HG03175 (cell line): ENCODE results near the gene RPS6KA2.

Experiments used
- ATAC-seq: cut with Tn5 transposase; IDR thresholded peaks from one replicate; pipeline ENCODE4 v1.9.1; 2021; ENCODE audit warnings: mild to moderate bottlenecking, moderate library complexity; ENCODE audit not compliant: unreplicated experiment

RPS6KA2 gene

DNA sequence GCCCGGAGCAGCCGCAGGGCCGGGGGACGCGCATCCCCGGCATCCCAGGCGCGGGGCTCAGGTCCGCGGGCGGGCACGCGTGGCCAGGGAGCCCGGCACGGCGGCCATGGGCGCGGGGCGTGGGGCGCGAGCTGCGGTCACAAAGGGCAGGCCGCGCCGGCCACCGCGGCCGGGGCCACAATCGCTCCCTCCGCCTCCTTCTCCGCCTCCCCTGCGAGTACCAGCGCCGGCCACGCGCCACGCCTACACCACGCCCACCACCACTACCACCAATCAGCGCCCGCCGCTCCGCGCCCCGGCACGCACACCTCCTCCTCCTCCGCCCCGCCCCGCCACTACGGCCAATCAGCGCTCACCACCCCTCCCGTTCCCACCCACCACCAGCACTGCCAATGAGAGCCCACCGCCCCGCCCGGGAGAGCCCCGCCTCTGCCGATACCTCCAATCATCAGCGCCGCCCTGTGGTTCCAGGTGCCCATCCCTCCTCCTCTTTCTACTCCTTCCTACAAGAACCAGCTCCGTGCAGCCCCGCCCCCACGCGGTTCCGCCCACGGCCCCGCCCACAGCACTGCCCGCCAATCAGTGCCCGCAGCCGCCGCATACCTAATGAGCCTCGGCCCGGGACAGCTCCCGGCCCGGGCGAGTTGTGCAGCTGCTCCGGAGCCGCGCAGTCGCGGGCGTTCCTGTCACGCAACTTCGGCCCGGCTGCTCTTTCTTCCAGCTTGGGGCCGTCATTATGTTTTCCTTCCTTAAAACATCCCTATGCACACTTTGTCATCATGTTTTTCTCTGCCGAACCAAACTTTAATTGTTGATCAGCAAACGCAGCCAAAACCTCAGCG, at the start of gene RPS6KA2:
Gene RPS6KA2, minus strand, starts transcription at position 219 of the 842 bp plus-strand sequence. CDS start 232 bp downstream, outside the sequence.
- peak; percentile 92 for ATAC-seq

DNA sequence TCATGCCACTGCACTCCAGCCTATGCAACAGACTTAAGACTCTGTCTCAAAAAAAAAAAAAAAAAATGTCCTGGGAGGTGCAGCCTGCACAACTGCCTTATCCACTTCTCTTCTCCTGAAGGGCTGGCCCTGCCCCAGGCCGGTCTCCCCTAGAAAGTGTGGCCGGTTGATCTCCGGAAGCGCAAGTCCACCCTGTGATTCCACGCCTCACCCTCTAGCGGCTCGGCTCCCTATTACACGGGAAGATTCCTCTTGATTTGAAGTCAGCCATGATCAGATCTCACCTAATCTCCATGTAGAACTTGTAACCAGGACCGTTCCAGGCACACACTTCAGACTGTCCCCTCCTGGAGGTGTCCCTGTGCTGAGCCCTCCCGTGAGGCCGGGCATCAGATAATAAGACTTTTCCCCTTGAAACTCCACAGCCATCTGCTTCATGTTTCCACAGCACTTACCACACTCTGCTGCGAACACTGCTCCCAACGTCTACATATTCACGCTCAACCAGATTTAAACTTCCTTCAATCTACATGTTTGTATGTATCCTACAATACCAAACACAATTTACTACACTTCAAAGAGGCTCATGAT, 49.3 kb upstream of the RPS6KA2 start:
- ATAC-seq: no peak

DNA sequence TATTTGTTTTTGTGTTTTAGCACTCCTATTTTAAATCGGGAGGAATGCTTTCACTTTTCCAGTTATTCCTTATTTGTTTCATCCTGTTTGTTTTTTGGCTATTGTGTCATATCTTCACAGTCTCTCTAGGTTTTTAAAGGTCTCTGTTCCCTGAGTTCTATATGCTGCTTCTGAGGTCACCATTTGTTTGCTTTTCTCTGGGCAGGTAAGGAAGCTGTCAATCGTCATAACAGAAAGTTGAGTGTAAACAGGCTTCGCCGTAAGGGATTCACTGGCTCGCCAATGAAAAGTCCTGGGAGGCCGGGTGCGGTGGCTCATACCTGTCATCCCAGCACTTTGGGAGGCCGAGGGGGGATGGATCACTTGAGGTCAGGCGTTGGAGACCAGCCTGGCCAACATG, 48.7 kb upstream of the RPS6KA2 start:
- ATAC-seq: no peak

DNA sequence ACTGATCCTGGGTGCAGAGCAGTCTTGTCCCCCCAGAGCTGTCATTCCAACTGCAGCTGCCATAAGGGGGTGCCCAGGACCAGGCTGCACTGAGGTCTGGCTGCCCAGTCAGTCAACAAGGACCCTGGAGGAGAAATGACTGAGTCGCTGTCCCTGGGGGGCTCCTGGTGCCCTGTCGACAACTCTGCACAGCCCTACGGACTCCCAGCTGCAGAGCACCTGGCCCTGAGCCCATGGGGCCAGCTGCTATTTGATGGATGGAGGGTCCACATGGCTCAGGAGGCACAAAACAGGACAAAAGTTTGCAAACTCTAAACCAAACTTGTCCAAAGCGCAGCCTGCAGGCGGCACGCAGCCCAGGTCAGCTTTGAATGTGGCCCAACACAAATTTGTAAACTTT, 46.3 kb upstream of the RPS6KA2 start:
- no peak for ATAC-seq

DNA sequence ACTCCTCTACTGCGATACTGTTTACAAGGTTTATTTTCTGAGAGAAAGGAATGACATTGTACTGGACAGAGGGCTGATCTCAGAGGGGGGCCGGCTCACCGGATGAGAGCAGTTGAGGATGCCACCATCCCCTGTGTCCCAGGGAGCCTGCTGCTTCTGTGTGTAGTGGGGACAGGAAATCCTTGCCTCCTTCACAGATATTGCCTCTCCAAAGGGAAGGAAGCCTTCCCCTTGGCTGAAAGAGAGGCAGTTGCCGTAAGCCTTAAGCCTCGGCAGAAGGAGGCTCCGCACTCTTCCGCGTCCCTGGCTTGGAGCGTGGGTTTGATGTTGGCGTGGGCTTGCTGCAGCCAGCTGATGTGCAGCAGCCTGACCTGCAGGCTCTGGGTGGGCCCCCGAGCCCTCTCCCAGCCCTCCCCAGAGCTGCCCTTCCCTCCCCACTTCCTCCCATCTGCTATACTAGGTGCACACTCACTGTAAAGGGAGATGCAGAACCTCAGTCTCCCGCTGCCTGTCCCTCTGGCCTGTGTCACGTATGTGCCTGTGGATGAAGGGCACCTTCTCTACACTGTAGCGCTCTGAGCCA, 45.7 kb upstream of the RPS6KA2 start:
- no peak for ATAC-seq

DNA sequence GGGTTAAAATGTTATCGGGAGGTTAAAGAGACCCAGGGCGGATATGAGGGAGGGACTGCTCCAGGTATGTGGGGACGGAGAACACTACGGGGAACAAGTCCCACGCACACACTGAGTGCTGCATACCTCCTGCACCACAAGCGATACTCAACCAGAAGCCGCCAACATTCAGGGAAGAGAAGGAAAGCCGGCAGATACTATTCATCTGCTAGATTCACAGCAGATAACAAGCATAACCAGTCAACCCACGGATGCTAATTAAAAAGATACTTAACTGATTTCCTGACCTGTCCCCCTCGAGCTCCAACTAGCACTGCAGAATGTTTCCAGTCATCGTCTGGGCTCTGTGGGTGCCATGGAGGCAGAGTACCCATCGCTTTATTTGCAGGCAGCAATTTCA, 45.1 kb upstream of the RPS6KA2 start:
- no peak for ATAC-seq

DNA sequence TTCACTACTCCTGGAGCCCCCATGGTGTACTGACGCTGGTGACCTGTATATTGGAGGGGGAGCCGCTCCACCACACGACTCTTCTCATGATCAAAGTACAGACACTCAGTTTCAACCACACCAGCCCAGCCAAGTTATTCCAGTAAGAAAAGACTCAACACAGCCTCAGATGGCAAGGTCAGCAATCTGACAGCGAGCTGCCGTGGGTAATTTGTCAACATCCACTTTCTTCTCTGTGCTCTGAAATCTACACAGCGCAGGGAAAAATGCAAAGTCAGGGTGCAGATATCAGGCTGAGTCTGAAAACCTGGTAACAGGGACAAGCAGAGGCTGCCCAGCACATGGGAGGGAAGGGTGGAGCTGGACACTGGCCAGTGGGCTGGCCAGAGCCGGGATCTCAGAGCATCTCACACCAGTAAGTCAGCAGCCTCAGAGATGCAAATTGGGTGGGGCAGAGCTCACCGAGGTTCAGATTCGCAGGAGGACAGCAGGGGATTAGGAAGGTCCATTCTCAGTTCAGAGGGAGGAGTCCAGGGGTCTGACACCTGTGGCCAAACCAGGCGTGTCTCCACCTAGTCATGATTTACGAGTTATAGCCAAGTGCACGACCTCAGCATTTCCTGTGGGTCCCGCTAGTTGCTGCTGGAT, 44.5 kb upstream of the RPS6KA2 start:
- ATAC-seq: no peak

DNA sequence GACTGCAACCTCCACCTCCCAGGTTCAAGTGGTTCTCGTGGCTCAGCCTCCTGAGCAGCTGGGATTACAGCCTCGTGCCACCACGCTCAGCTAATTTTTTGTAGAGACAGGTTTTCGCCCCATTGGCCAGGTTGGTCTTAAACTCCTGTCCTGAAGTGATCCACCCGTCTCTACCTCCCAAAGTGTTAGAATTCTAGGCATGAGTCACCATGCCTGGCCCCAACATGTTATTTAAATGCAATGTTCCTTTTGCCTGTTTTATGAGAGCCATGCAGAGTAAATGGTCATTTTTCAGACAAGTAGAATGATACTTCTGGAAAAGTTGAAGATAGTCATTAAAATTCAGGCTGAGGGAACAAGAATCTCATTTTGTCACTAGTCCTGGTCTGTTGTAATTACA, 43.8 kb upstream of the RPS6KA2 start:
- no peak for ATAC-seq

DNA sequence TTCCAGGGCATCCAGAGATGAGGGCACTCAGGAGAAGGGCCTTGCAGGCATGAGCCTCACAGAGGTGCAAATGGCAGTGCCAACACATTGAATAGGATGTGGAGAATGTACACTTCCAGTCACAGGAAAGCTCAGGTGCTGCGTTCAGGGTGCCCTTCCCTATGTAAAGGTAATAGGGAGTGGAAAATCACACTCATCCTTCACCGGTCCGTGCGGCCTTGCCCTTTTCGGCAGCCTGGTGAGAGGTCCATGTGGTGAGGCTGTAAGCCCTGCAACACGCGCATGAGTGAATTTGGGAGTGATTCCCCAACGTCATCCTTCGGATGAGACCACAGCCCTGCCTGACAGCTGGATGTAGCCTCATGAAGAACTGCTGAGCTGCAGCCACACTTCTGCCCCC, 43.0 kb upstream of the RPS6KA2 start:
- no peak for ATAC-seq

DNA sequence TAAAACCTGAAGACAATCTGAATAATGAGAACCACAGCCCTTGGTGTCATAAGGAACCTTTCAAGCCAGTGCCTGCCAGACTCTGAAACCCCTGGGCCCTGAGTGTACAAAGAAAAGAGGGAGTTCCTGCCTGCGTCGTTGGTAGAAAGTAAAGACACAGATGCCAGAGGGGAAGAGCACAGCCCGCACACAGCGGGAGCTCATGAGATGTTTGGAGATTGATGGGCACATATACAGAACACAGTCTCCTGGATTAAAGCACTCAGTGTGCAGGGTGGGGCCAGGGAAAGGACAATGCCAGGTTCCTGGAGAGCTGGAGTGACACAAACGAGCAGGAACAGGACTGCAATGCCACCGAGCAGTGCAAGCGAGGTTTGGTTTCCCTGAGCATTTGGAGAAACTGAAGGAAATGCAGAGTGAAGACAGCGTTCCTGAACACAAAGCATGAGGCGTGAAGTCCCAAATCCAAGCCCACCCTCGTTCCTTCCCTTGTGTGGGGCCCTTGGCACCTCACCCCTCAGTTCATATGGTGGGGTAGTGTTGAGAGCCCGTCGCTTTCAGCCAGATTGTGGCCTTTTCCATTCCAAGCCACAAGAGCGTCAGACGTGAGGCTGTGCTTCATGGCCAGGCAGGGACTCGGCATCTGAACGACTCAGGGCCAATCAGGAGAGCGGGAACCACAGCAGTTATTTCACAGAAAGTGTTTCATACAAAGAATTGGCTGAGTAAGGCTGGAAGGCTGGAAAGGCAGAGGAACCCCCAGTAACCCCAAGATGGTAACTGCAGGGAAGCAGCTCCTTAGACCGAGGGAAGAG, 41.0 kb upstream of the RPS6KA2 start:
- ATAC-seq: no peak

DNA sequence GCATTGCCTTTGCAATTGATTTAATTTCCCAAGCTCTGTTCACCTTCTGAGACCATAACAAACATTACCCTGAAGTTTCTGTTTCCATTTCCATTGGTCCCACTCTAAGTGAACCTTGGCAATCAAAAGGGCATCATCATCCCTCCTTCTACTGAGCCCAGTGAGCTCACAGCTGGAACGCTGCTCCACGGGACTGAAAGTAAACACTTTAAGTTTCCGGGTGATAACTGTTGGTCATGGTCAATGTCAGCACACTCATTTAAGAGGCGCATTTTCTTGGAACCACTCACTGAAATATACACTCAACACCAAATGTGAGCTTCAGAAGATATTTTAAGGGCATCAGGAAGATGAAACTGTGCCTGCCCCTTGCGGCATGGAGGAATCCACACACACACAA, 37.1 kb upstream of the RPS6KA2 start:
- ATAC-seq: no peak

DNA sequence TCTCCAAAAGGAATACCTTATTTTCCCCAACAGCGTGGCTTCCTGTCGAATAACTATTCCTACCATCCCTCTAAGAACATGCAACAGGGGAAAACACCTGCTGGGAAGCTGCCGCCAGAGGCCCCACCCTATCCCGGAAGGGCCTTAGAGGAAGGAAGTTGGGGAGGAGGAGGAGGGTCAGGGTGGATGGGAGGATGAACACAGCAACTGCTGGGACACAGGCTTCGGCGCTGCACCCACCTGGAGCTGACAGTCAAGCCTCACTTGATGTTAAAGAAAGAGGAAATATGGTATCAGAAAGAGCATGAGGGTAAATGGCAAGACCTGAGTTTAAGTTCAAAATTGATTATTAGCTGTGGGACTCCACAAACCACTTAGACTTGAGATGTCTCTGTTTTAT, 36.5 kb upstream of the RPS6KA2 start:
- no peak for ATAC-seq

DNA sequence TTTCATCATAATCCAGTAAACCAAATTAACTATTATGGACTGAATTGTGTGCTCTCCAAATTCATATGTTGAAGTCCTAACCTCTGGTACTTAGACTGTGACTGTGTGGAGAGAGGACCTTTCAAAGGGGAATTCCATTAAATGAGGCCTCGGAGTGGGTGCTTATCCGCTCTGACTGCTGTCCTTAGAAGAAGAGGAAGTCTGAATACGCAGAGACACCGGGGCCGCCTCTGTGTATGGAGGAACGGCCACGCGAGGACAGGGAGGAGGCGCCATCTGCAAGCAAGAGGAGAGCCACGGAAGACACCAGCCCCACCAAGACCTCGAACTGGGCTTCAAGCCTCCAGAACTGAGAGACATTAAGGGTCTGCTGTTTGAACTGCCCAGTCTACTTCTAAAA, 35.6 kb upstream of the RPS6KA2 start:
- ATAC-seq: no peak

DNA sequence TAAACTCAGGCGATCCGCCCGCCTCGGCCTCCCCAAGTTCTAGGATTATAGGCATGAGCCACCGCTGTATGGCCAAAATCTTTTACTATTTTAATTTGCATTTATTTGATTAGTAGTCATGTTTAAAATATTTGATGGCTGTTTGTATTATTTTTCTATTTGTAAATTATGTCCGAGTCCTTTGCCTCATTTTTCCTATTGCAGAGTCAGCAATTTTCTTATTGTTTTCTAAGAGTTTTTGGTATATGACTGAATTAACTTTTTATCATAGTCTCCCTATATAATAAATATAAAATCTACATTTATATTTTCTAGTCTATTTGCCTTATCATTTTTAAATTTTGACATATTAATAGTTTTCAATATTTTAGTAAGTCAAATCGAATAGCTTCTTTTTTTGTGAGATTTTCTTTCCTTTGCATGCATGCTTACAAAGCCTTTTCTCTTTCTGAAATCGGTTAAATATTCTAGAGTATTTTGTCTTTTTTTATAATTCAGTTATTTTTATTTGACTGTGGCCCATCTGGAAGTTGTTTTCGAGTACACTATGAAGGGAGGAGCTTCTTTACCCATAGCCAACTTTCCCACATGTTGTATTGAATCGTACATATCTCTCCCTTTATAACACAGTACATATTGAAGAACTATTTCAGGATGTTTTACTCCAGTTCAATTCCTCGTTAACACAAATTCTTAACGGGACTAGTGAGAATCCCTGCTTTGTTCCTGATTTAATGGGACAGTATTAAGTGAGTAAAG, 34.5 kb upstream of the RPS6KA2 start:
- ATAC-seq: no peak

DNA sequence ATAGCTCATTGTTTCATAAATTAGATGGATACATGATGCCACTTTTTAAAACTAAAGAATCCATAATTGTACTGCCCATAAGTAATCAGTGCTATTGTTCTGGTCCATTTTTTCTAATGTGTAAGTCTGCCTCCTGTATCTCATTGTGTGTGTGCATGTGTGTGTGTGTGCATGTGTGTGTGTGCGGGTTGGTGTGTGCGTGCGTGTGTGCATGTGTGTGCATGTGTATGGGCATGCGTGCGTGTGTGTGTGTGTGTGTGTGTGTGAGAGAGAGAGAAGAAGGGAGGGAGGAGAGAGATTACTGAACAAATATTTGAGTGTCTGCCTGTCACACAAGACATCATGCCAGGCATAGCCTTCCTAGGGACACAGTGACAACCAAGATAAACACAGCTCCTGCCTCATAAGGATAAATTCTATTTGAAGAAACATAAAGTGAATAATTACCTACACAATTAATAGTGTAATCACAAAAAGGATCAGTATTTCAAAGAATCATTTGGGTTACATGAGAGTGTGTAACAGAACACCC, 33.2 kb upstream of the RPS6KA2 start:
- no peak for ATAC-seq

DNA sequence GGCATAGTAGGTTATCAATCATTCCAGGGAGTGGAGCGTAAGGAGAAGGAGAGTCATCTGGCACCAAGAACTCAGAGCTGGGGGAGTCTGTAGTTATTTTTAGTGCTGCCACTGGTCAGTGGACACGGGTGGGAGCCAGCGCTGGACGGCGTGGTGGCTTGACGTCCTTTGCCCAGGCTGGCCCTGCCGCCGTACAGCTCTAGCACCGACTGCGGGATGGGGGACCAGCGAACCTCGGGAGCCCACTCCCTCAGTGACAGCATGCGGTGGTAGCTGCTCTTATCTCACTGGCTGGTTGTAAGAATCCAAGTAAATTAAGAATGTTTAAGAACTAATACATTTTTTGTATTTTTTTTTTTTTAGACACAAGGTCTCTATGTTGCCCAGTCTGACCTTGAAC, 32.5 kb upstream of the RPS6KA2 start:
- no peak for ATAC-seq

DNA sequence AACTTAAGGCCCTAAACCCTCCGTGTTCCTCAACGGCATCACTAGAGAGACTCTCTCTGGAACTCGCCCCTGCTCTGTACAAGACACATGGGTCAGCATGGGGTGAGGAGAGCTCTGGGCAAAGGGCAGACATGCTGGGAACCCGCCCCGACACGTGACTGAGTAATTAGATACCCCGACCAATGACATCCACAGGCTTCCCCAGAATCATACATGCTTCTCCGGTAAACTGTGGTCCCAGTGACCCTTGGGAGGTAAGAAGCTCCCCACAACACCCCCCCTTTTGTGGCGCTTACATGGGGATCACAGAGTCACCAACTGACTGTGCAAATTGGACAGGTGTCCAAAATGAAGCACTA, 31.7 kb upstream of the RPS6KA2 start:
- no peak for ATAC-seq

DNA sequence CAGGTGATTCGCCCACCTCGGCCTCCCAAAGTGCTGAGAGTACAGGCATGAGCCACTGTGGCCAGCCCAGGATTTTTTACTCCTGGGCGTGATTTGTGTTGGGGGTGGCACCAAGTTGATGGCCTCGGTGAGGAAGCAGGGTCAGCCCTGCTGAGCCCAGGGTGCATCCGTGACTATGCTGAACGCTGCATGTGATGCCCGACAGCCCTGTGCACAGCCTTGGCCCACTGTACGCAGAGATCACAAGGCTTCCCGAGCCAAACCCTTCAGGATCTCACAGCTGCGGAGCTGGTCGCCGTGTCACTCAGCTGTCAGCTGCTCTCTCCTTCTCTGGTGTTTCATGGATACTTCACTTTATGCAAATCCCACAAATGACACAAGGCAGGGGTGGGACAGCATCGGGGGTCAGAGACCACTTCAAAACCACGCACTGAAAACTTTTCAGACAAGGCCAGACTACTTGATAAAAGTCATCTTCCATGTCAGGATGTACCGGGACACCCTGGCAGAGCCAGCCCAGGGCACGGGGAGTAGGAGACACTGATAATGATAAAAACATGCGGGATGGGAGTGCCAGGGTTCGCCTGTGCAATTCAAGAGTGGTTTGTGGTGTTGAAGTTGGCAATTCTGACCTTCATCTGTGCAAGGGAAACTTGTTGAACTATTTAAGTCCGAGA, 31.2 kb upstream of the RPS6KA2 start:
- ATAC-seq: no peak

DNA sequence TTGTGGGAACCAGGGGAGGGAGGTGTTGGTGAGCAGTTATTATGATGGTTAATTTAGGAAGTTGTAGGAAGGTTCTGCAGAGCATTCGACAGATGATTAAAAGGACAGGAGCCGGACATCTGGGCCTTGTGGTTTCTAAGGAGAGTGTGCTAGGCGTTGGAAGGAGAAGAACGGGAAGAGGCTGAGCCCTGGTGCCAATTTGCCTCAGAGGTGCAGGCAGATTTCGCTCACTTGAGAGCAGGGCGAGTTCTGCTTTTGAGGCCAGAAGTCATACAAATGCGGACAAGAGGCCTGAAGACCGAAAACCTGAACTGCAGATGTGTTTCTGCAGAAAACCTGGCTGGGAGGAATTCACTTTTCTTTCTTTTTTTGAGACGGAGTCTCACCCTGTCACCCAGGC, 30.5 kb upstream of the RPS6KA2 start:
- no peak for ATAC-seq
